Endothelial cell of umbilical vein (primary cell): ENCODE results near the gene PRXL2A. TPM values are rescaled to one million over a fixed set of nuclear protein-coding genes. Genes with fewer than 3 reads are reported as not detected.
A peak's percentile ranks its signal among the peaks of the same experiment; 100 is the strongest.
"Not testable (repeated sequence)": the region's sequence is repeated elsewhere in the genome, so short reads cannot be mapped to it uniquely, and the experiment has no call there.

Experiments
- BruUV-seq: library from RNA; stranded (reverse); fragments of 400-500 nt; replicated peaks from 2 replicates; lab custom pipeline; 2021; lab: Mats Ljungman, UMichigan
- CTCF ChIA-PET: fragments of 300-600, 350-600 bp; sonication (Branson Sonifier 250); formaldehyde crosslinking; loops from one replicate; lab custom pipeline; 2021; ENCODE audit warnings: antibody characterized with exemption, inconsistent platforms; lab: Charles Lee
- POLR2A ChIA-PET: fragments of 300-600, 350-600 bp; sonication (Branson Sonifier 250); formaldehyde crosslinking; loops from one replicate; lab custom pipeline; 2021; ENCODE audit warnings: antibody characterized with exemption, inconsistent platforms; lab: Charles Lee
- DNase-seq: peaks from one replicate; pipeline ENCODE4 v3.0.0-alpha.2; 2011; ENCODE audit warnings: low read depth, low spot score
- FAIRE-seq: peaks from 2 replicates; lab custom pipeline; 2011; peaks lifted over from hg19 to GRCh38; lab: Jason Lieb, UNC
- H2AFZ ChIP-seq: 2 replicates; pipeline ENCODE4 v1.6.0; 2012; ENCODE audit warnings: low read depth, low read length, control low read depth, inconsistent platforms
- H3K27ac ChIP-seq: 2 replicates; pipeline ENCODE4 v1.5.1; 2011; ENCODE audit warnings: low read depth, mild to moderate bottlenecking, control low read depth, low read length, moderate library complexity; ENCODE audit not compliant: insufficient read depth
- H3K27me3 ChIP-seq, 2 experiments: 2 replicates each; pipeline versions ENCODE4 v1.6.0 to v1.6.1; 2011; ENCODE audit warnings: low read length in 2 of 2, mixed read lengths in 1 of 2; ENCODE audit not compliant: control insufficient read depth in 2 of 2, insufficient read depth in 2 of 2
- H3K36me3 ChIP-seq, 2 experiments: 2 replicates in 1 of 2; 3 replicates in 1 of 2; pipeline ENCODE4 v1.5.1; 2011; ENCODE audit warnings: low read length in 2 of 2, mild to moderate bottlenecking in 1 of 2, moderate library complexity in 1 of 2; ENCODE audit not compliant: control insufficient read depth in 2 of 2, insufficient read depth in 2 of 2; ENCODE audit errors: extremely low read depth in 1 of 2
- H3K4me1 ChIP-seq: 3 replicates; pipeline ENCODE4 v1.5.1; 2011; ENCODE audit warnings: mild to moderate bottlenecking, low read length; ENCODE audit not compliant: control insufficient read depth, insufficient read depth; ENCODE audit errors: extremely low read depth
- H3K4me2 ChIP-seq: 2 replicates; pipeline ENCODE4 v1.6.1; 2011; ENCODE audit warnings: low read length, control low read depth, mixed read lengths; ENCODE audit not compliant: insufficient read depth
- H3K4me3 ChIP-seq, 3 experiments: fragments of 200-600 bp in 1 of 3; sonication (generic), shearing (Covaris generic) in 1 of 3; replicated peaks in 1 of 3; 2 replicates each; pipeline ENCODE4 v1.5.1; 2011 to 2016; ENCODE audit warnings: control low read depth in 3 of 3, low read length in 3 of 3, mild to moderate bottlenecking in 2 of 3, inconsistent platforms in 1 of 3, low read depth in 1 of 3, moderate library complexity in 1 of 3; ENCODE audit not compliant: insufficient read depth in 1 of 3
- H3K79me2 ChIP-seq: 2 replicates; pipeline ENCODE4 v1.6.0; 2012; ENCODE audit warnings: low read length, inconsistent platforms; ENCODE audit not compliant: control insufficient read depth, insufficient read depth
- H3K9ac ChIP-seq: replicated peaks from 2 replicates; pipeline ENCODE3; 2011; ENCODE audit warnings: low read length, control low read depth; ENCODE audit not compliant: insufficient read depth; ENCODE audit errors: extremely low read depth
- H3K9me1 ChIP-seq: replicated peaks from 3 replicates; pipeline ENCODE4 v1.6.0; 2011; ENCODE audit warnings: mild to moderate bottlenecking, low read length; ENCODE audit not compliant: control insufficient read depth, insufficient read depth; ENCODE audit errors: extremely low read depth
- H3K9me3 ChIP-seq: replicated peaks from 2 replicates; pipeline ENCODE4 v1.5.1; 2012; ENCODE audit warnings: low read length, inconsistent platforms; ENCODE audit not compliant: control insufficient read depth, insufficient read depth
- H4K20me1 ChIP-seq: replicated peaks from 2 replicates; pipeline ENCODE3; 2011; ENCODE audit warnings: mild to moderate bottlenecking, low read length; ENCODE audit not compliant: control insufficient read depth, insufficient read depth; ENCODE audit errors: extremely low read depth
- FOS ChIP-seq: IDR thresholded peaks from 2 replicates; pipeline ENCODE4 v1.6.1; 2011; ENCODE audit warnings: mild to moderate bottlenecking, low read length, moderate library complexity, borderline replicate concordance; ENCODE audit not compliant: insufficient read depth
- GATA2 ChIP-seq: IDR thresholded peaks from 2 replicates; pipeline ENCODE4 v1.7.0; 2011; ENCODE audit warnings: low read depth, mild to moderate bottlenecking, moderate library complexity, mixed read lengths, low read length; ENCODE audit not compliant: insufficient read length, insufficient read depth
- JUN ChIP-seq: IDR thresholded peaks from 2 replicates; pipeline ENCODE4 v1.6.1; 2011; ENCODE audit warnings: borderline replicate concordance, low read depth; ENCODE audit not compliant: insufficient read length, insufficient read depth
- POLR2AphosphoS5 ChIP-seq: IDR thresholded peaks from 2 replicates; pipeline ENCODE4 v1.6.1; 2012; ENCODE audit warnings: low read depth, mild to moderate bottlenecking, control low read depth, low read length, moderate library complexity; ENCODE audit not compliant: insufficient read depth
- dilution Hi-C: fragments of 300-500 bp; cut with MboI; formaldehyde crosslinking; loops from one replicate; pipeline ENCODE4 v1.15.0; 2019; ENCODE audit warnings: low sequenced_read_pairs; ENCODE audit not compliant: extremely low pct_ligation_motif_present
- intact Hi-C: fragments of 100-400 bp; cut with micrococcal nuclease; formaldehyde crosslinking; loops from one replicate; pipeline ENCODE4 v1.10.0; 2022
- polyA plus RNA-seq, 4 experiments: library from polyadenylated mRNA; depleted of rRNA in 3 of 4; stranded (reverse) in 3 of 4; unstranded in 1 of 4; fragments of >200 nt; gene quantifications; 2 replicates each; pipeline versions ENCODE4 v1.2.1 to v1.2.3, GENCODE V29; 2011 to 2012; ENCODE audit warnings: missing spikeins in 1 of 4
- total RNA-seq: library from RNA; stranded (reverse); gene quantifications from 2 replicates; pipeline ENCODE4 v1.2.3, GENCODE V29; 2021

Gene PRXL2A
- total and polyA plus RNA-seq, 2 donors (not counting 3 experiments of a cell fraction or from before 2014, with no cell fraction given) = 113 to 321 TPM

DNA sequence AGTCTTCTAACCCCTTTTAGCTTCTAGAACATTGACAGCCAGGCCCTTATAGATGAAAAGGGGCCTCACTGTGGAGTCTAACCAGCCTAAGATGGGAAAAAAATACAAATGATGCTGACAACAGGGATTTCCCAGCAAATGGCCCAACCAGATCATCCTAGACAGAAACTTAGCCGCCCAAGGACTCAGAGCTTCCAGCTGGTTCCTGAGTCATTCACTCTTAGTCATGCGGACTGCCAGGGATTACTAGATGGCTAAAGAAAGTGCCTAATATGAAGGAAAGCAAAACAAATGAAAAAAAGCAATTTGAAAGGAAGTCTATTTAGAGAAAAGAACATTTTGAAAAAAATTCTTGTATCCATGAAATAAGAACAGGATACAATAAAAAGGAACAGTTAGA, 69.5 kb downstream of the PRXL2A start:
- Histone ChIP-seq H4K20me1 (peaks cover 15% of the 10 kb centered on the region), H3K27me3 (no peaks in the 10 kb centered on the region), H3K4me2 (peak overlapping the region; percentile 39), H3K9ac (no peak overlapping the region), H3K79me2 (peaks cover 92% of the 10 kb centered on the region), H3K9me1 (no peaks in the 10 kb centered on the region), H3K9me3 (no peaks in the 10 kb centered on the region), H2AFZ (no peak overlapping the region), H3K36me3 (peaks cover 13 to 16% of the 10 kb centered on the region in 2 experiments), H3K4me3 (no peak overlapping the region), H3K27ac (peak overlapping the region; percentile 68), H3K4me1 (peaks cover 45% of the 10 kb centered on the region)
- POLR2A ChIA-PET = interaction anchor here (0.5 to 1.4 kb wide), 3 partner anchors 8 to 59 kb away, joined by 3 to 11 read pairs (median 3); no protein-coding TSS in a partner anchor
- dilution Hi-C loops = no loop called here
- BruUV-seq = no TSS peak
- CTCF ChIA-PET = interaction anchor here (1.4 to 37.4 kb wide), 3 partner anchors 9 to 28 kb away, joined by 4 to 1118 read pairs (median 7); no protein-coding TSS in a partner anchor
- peak; percentile 98 for FAIRE-seq
- peak; percentile 98 for TF ChIP-seq FOS
- peak; percentile 85 for TF ChIP-seq JUN
- no peak for TF ChIP-seq GATA2
- peak; percentile 64 for TF ChIP-seq POLR2AphosphoS5
- DNase-seq = peak; percentile 81
- intact Hi-C loops = no loop called here

DNA sequence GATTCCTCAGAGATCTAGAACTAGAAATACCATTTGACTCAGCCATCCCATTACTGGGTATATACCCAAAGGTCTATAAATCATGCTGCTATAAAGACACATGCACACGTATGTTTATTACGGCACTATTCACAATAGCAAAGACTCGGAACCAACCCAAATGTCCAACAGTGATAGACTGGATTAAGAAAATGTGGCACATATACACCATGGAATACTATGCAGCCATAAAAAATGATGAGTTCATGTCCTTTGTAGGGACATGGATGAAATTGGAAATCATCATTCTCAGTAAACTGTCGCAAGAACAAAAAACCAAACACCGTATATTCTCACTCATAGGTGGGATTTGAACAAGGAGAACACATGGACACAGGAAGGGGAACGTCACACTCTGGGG, 72.0 kb downstream of the PRXL2A start:
- H3K36me3 ChIP-seq, H3K9me1 ChIP-seq, H3K4me2 ChIP-seq, intact Hi-C loops, BruUV-seq, CTCF ChIA-PET, DNase-seq, H3K27ac ChIP-seq, H3K4me3 ChIP-seq, H3K9me3 ChIP-seq, H2AFZ ChIP-seq, H3K9ac ChIP-seq, H3K27me3 ChIP-seq, FAIRE-seq, POLR2A ChIA-PET, dilution Hi-C loops: not testable (repeated sequence)
- Histone ChIP-seq H3K79me2 (peaks cover 92% of the 10 kb centered on the region), H4K20me1 (peaks cover 15% of the 10 kb centered on the region), H3K4me1 (peaks cover 39% of the 10 kb centered on the region)
